H1 (cell line): ENCODE measurements around the gene CCR3. TPM values are rescaled to one million over a fixed set of nuclear protein-coding genes. Genes with fewer than 3 reads are reported as not detected.

Experiments
- CTCF ChIA-PET: fragments of 300-600 bp; sonication (Branson Sonifier 250); formaldehyde crosslinking; loops from one replicate; lab custom pipeline; 2021; ENCODE audit not compliant: partially characterized antibody; lab: Charles Lee
- POLR2A ChIA-PET: fragments of 300-600 bp; sonication (Branson Sonifier 250); formaldehyde crosslinking; loops from one replicate; lab custom pipeline; 2021; ENCODE audit warnings: inconsistent platforms; ENCODE audit not compliant: partially characterized antibody; lab: Charles Lee
- DNase-seq, 2 experiments: peaks; one replicate each; pipeline versions ENCODE4 v3.0.0 to v3.0.0-alpha.2; 2010 to 2022; ENCODE audit warnings: low spot score in 2 of 2, low read depth in 1 of 2, mixed read lengths in 1 of 2
- FAIRE-seq: peaks from 2 replicates; lab custom pipeline; 2011; peaks lifted over from hg19 to GRCh38; lab: Jason Lieb, UNC
- H2AFZ ChIP-seq: 2 replicates; pipeline ENCODE4 v1.8.1; 2012; ENCODE audit warnings: low read length, inconsistent platforms
- H2AK5ac ChIP-seq: 2 replicates; pipeline ENCODE4 v1.6.1; 2013; ENCODE audit warnings: low read depth, low read length
- H2BK120ac ChIP-seq: replicated peaks from 2 replicates; pipeline ENCODE3; 2013; ENCODE audit warnings: low read depth, low read length, inconsistent platforms
- H2BK12ac ChIP-seq: 2 replicates; pipeline ENCODE4 v1.6.1; 2013; ENCODE audit warnings: low read depth, low read length
- H2BK15ac ChIP-seq: 2 replicates; pipeline ENCODE4 v1.6.1; 2013; ENCODE audit warnings: low read length
- H2BK20ac ChIP-seq: 2 replicates; pipeline ENCODE4 v1.6.1; 2013; ENCODE audit warnings: low read length
- H2BK5ac ChIP-seq: 2 replicates; pipeline ENCODE4 v1.6.1; 2013; ENCODE audit warnings: low read depth, low read length
- H3K14ac ChIP-seq: 2 replicates; pipeline ENCODE4 v1.6.1; 2013; ENCODE audit warnings: inconsistent platforms; ENCODE audit not compliant: insufficient read length
- H3K18ac ChIP-seq: 2 replicates; pipeline ENCODE4 v1.6.1; 2013; ENCODE audit warnings: low read length; ENCODE audit errors: extremely low read depth
- H3K23ac ChIP-seq: 2 replicates; pipeline ENCODE4 v1.6.1; 2013; ENCODE audit warnings: inconsistent platforms; ENCODE audit not compliant: insufficient read length
- H3K23me2 ChIP-seq: 2 replicates; pipeline ENCODE4 v1.6.1; 2013; ENCODE audit warnings: low read depth, low read length
- H3K27ac ChIP-seq: 2 replicates; pipeline ENCODE4 v1.6.1; 2011; ENCODE audit warnings: low read depth, low read length, inconsistent platforms
- H3K27me3 ChIP-seq, 4 experiments: replicated peaks in 1 of 4; 1 replicate in 1 of 4; 2 replicates in 3 of 4; pipeline versions ENCODE4 v1.6.1 to v1.8.1; 2011 to 2013; ENCODE audit warnings: low read length in 3 of 4, mild to moderate bottlenecking in 3 of 4, inconsistent platforms in 2 of 4, mixed read lengths in 2 of 4, moderate library complexity in 1 of 4; ENCODE audit not compliant: control insufficient read depth in 3 of 4, insufficient read depth in 3 of 4; ENCODE audit errors: extremely low read depth in 1 of 4
- H3K36me3 ChIP-seq, 4 experiments: 2 replicates each; pipeline versions ENCODE4 v1.6.1 to v1.8.1; 2011 to 2013; ENCODE audit warnings: mild to moderate bottlenecking in 4 of 4, low read length in 3 of 4, moderate library complexity in 2 of 4, control low read depth in 1 of 4, inconsistent platforms in 1 of 4; ENCODE audit not compliant: insufficient read depth in 4 of 4, control insufficient read depth in 2 of 4
- H3K4ac ChIP-seq: replicated peaks from 2 replicates; pipeline ENCODE3; 2013; ENCODE audit warnings: low read length, low read depth, mixed read lengths, inconsistent platforms; ENCODE audit not compliant: insufficient read length
- H3K4me1 ChIP-seq, 4 experiments: replicated peaks in 1 of 4; 1 replicate in 1 of 4; 2 replicates in 3 of 4; pipeline versions ENCODE4 v1.6.1 to v1.8.1; 2011 to 2013; ENCODE audit warnings: low read length in 3 of 4, inconsistent platforms in 2 of 4, mixed read lengths in 1 of 4; ENCODE audit not compliant: insufficient read depth in 4 of 4, control insufficient read depth in 3 of 4
- H3K4me2 ChIP-seq, 2 experiments: 2 replicates each; pipeline versions ENCODE4 v1.6.1 to v1.8.1; 2011 to 2013; ENCODE audit warnings: low read depth in 2 of 2, low read length in 2 of 2, control low read depth in 1 of 2, inconsistent platforms in 1 of 2, mild to moderate bottlenecking in 1 of 2; ENCODE audit not compliant: insufficient read depth in 1 of 2
- H3K4me3 ChIP-seq, 4 experiments: fragments of 200-600, 300-600 bp in 1 of 4; sonication (generic), shearing (Covaris generic), sonication (Bioruptor Twin) in 1 of 4; 2 replicates each; pipeline versions ENCODE4 v1.5.1 to v1.8.1; 2011 to 2016; ENCODE audit warnings: low read length in 4 of 4, low read depth in 3 of 4, control low read depth in 2 of 4, inconsistent platforms in 2 of 4, mild to moderate bottlenecking in 2 of 4, mixed read lengths in 1 of 4, moderate library complexity in 1 of 4; ENCODE audit not compliant: insufficient read depth in 2 of 4; ENCODE audit errors: extremely low read depth in 1 of 4
- H3K56ac ChIP-seq: replicated peaks from 2 replicates; pipeline ENCODE3; 2013; ENCODE audit warnings: low read depth, mild to moderate bottlenecking, mixed read lengths, low read length, inconsistent platforms; ENCODE audit not compliant: insufficient read length
- H3K79me1 ChIP-seq: 2 replicates; pipeline ENCODE4 v1.6.1; 2013; ENCODE audit warnings: low read depth, low read length, control low read depth
- H3K79me2 ChIP-seq, 2 experiments: 2 replicates each; pipeline versions ENCODE4 v1.6.1 to v1.8.1; 2012 to 2013; ENCODE audit warnings: low read length in 2 of 2, mild to moderate bottlenecking in 2 of 2, inconsistent platforms in 1 of 2; ENCODE audit not compliant: insufficient read depth in 2 of 2, control insufficient read depth in 1 of 2
- H3K9ac ChIP-seq, 4 experiments: replicated peaks in 1 of 4; 1 replicate in 1 of 4; 2 replicates in 3 of 4; pipeline versions ENCODE4 v1.6.1 to v1.8.1; 2011 to 2013; ENCODE audit warnings: low read depth in 3 of 4, low read length in 3 of 4, control low read depth in 2 of 4, mild to moderate bottlenecking in 2 of 4, moderate library complexity in 2 of 4, inconsistent platforms in 1 of 4; ENCODE audit errors: extremely low read depth in 1 of 4
- H3K9me3 ChIP-seq, 2 experiments: 2 replicates each; pipeline versions ENCODE4 v1.6.1 to v1.8.1; 2012 to 2013; ENCODE audit warnings: mild to moderate bottlenecking in 2 of 2, moderate library complexity in 2 of 2, control low read depth in 1 of 2, inconsistent platforms in 1 of 2, low read depth in 1 of 2, low read length in 1 of 2, mixed read lengths in 1 of 2; ENCODE audit not compliant: insufficient read depth in 2 of 2
- H4K20me1 ChIP-seq, 2 experiments: replicated peaks in 1 of 2; 2 replicates each; pipeline versions ENCODE3 to v1.8.1; 2011 to 2013; ENCODE audit warnings: inconsistent platforms in 2 of 2, low read length in 2 of 2, mild to moderate bottlenecking in 1 of 2; ENCODE audit not compliant: insufficient read depth in 2 of 2, control insufficient read depth in 1 of 2
- H4K5ac ChIP-seq: 2 replicates; pipeline ENCODE4 v1.6.1; 2013; ENCODE audit warnings: low read length, low read depth, mixed read lengths, inconsistent platforms; ENCODE audit not compliant: insufficient read length
- H4K8ac ChIP-seq: 2 replicates; pipeline ENCODE4 v1.8.0; 2013; ENCODE audit warnings: mild to moderate bottlenecking, moderate library complexity, low read length, inconsistent platforms; ENCODE audit not compliant: insufficient read depth; ENCODE audit errors: extremely low read depth
- H4K91ac ChIP-seq: replicated peaks from 2 replicates; pipeline ENCODE3; 2013; ENCODE audit warnings: low read length, mixed read lengths, inconsistent platforms; ENCODE audit not compliant: insufficient read length
- BCL11A ChIP-seq, 2 experiments: IDR thresholded peaks; one replicate each; pipeline ENCODE4 v1.6.1; 2011; ENCODE audit warnings: low read depth in 2 of 2, low read length in 2 of 2, mild to moderate bottlenecking in 2 of 2
- SAP30 ChIP-seq: fragments of 300-600 bp; sonication (generic); IDR thresholded peaks from 2 replicates; pipeline ENCODE4 v1.7.1; 2012; ENCODE audit warnings: low read length, moderate library complexity, mild to moderate bottlenecking, inconsistent platforms; ENCODE audit not compliant: insufficient read depth, insufficient replicate concordance
- WGBS, 2 experiments: shearing (Covaris generic) in 1 of 2; methylation state at CpG; one replicate each; pipeline versions ENCODE4 v1.1.6 to v1.1.7; 2013 to 2015; ENCODE audit warnings: low lambda C conversion rate in 2 of 2, mixed read lengths in 2 of 2, inconsistent platforms in 1 of 2, low coverage in 1 of 2, missing lambda C conversion rate in 1 of 2; ENCODE audit not compliant: insufficient replicate concordance in 2 of 2, insufficient coverage in 1 of 2, insufficient read length in 1 of 2; ENCODE audit errors: extremely low coverage in 1 of 2, missing lambda C conversion rate in 1 of 2; 5-methylcytosine and 5-hydroxymethylcytosine counted together
- polyA plus RNA-seq, 7 experiments: library from polyadenylated mRNA; depleted of rRNA in 3 of 7; stranded (reverse) in 5 of 7; unstranded in 2 of 7; fragments of >200 nt in 5 of 7; fragments of 200-250 nt in 2 of 7; gene quantifications; 1 replicate in 5 of 7; 2 replicates in 1 of 7; 4 replicates in 1 of 7; pipeline versions ENCODE4 v1.2.1 to v1.2.3, GENCODE V29; 2011 to 2013; ENCODE audit warnings: missing spikeins in 2 of 7, mixed read lengths in 2 of 7
- total RNA-seq: library from RNA; stranded (reverse); fragmentation: NEBNext Ultra II Directional; extraction: Animal tissue kit (Norgen Biotek cat#: 25700); gene quantifications from 2 replicates; pipeline ENCODE4 v1.2.1, GENCODE V29; 2021

Gene CCR3
- total and polyA plus RNA-seq, 2 of the 8 experiments (the other 6 are each of a cell fraction or from before 2014, with no cell fraction given): not detected

DNA sequence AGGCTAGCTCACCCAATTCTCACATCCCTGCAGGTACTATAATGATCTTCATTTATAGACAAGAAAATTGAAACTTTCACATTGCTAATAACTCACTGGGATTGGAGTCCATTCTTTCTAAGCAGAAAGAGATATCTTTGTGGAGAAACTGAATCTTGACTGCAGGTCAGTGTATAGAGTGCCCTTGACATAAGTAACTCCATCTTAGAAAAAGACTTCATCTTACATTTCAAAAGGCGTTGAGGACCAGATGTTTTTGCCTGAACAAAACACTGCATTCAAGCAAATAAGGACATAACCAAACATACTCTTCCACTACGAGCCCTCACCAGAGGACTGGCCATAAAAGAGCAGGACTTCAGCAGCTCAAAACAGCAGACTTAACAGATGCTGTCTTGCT lies 6.8 kb upstream of the CCR3 start:
- Histone ChIP-seq H3K79me2 (no peaks in the 10 kb centered on the region), H3K14ac (no peak overlapping the region), H3K79me1 (no peaks in the 10 kb centered on the region), H2AFZ (no peak overlapping the region), H3K36me3 (no peaks in the 10 kb centered on the region), H2AK5ac (no peak overlapping the region), H3K9me3 (no peaks in the 10 kb centered on the region), H2BK20ac (no peak overlapping the region), H3K9ac (no peak overlapping the region), H3K23ac (no peak overlapping the region), H4K5ac (no peak overlapping the region), H4K20me1 (no peaks in the 10 kb centered on the region), H4K91ac (no peak overlapping the region), H2BK15ac (no peak overlapping the region), H3K23me2 (no peaks in the 10 kb centered on the region), H3K18ac (no peak overlapping the region), H2BK12ac (no peak overlapping the region), H2BK5ac (no peak overlapping the region), H3K4me2 (no peak overlapping the region), H2BK120ac (no peak overlapping the region), H3K27ac (no peak overlapping the region), H3K4me1 (peaks cover 0 to 4% (median 1%) of the 10 kb centered on the region in 4 experiments; a peak in 3 of 7 replicates), H3K4ac (no peak overlapping the region), H3K27me3 (no peaks in the 10 kb centered on the region), H3K56ac (no peak overlapping the region), H3K4me3 (no peak overlapping the region), H4K8ac (no peak overlapping the region)
- TF ChIP-seq BCL11A (IDR thresholded peaks at IDR 0.05; ENCODE audit: low read depth in 2 of 2, low read length in 2 of 2) (no peak), SAP30 (no peak)
- ChIA-PET CTCF (interaction anchor here (0.5 to 2.7 kb wide), 8 partner anchors 8 to 163 kb away, joined by 3 to 11 read pairs (median 4); no protein-coding TSS in a partner anchor), POLR2A (no interaction called here)
- no peak for FAIRE-seq
- no peak for DNase-seq
- 91% methylated on average over 2 of the region's 2 CpGs; no CpG with 5 or more reads in 1 of the 2 experiments for WGBS, 2 experiments
